ENCODE measurements around the gene SLMAP. TPM values are rescaled to one million over a fixed set of nuclear protein-coding genes. Genes with fewer than 3 reads are reported as not detected.

The SLMAP gene
- total RNA-seq, 4 donors from 2014 or later, result 81.1 to 113 (median 97.1) TPM

DNA sequence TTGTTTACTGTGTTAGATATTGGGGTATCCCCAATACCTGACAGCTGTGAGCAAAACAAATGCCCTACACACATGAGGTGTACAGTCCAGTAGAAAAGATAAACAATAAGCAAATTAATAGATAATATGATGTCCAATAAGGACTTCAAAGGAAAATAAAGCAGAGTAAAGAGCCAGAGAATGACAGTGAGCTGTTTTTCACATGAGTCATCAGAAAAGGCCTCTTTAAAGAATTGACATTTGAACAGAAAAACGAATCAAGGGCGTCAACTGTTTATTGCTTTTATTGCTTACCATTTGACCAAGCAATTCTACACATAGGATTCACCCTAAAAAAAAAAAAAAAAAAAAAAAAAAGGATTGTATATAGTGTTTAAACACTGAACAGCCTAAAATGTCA is 155.5 kb downstream of the SLMAP start:
- H3K9me3 ChIP-seq, result no peaks in the 10 kb centered on the region
- H3K27me3 ChIP-seq, result no peaks in the 10 kb centered on the region
- H3K4me1 ChIP-seq, result no peaks in the 10 kb centered on the region
- in situ Hi-C loops (cut with MboI; ENCODE audit: low sequenced_read_pairs in 4 of 4), result no loop called here
- no peak overlapping the region for H3K4me3 ChIP-seq
- intact Hi-C loops (cut with DNase I; ENCODE audit: low total_unique reads), result no loop called here
- ATAC-seq (no peak), DNase-seq (no peak)
- peak overlapping the region in 2 of 4 donors; percentile 3 to 35 for H3K27ac ChIP-seq
- TF ChIP-seq, protein P1, sequence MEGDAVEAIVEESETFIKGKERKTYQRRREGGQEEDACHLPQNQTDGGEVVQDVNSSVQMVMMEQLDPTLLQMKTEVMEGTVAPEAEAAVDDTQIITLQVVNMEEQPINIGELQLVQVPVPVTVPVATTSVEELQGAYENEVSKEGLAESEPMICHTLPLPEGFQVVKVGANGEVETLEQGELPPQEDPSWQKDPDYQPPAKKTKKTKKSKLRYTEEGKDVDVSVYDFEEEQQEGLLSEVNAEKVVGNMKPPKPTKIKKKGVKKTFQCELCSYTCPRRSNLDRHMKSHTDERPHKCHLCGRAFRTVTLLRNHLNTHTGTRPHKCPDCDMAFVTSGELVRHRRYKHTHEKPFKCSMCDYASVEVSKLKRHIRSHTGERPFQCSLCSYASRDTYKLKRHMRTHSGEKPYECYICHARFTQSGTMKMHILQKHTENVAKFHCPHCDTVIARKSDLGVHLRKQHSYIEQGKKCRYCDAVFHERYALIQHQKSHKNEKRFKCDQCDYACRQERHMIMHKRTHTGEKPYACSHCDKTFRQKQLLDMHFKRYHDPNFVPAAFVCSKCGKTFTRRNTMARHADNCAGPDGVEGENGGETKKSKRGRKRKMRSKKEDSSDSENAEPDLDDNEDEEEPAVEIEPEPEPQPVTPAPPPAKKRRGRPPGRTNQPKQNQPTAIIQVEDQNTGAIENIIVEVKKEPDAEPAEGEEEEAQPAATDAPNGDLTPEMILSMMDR (IDR thresholded peaks at IDR 0.05 in 4 of 5, conservative IDR thresholded peaks at IDR 0.05 in 1 of 5), result no peak
- TF ChIP-seq POLR2A (IDR thresholded peaks at IDR 0.05), result no peak
- peaks cover 0 to 57% of the 10 kb centered on the region in 2 donors for H3K36me3 ChIP-seq

DNA sequence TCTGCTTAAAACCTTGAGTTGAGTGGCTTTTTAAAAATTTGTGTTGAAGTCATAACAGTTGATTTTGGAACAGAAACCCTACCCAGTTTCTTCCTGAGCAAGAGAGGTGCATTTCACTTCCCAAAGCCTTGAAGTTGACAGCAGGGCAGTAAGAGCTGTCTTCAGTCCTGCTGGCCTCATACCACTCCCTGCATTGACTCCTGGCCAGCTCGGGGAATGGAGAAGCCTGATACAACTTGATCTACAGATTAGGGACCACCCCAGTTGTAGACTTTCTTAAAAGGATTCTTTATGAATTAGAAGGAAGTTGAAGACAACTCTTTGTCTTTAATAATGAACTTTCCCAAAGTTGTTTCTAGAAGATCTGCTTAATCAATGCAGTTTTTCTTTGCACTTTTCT is 161.5 kb downstream of the SLMAP start:
- peaks cover 0 to 51% of the 10 kb centered on the region in 2 donors for H3K36me3 ChIP-seq
- DNase-seq (no peak), ATAC-seq (peak in 1 of 2 donors; percentile 39)
- no peak overlapping the region for H3K4me3 ChIP-seq
- no peaks in the 10 kb centered on the region for H3K27me3 ChIP-seq
- TF ChIP-seq POLR2A (IDR thresholded peaks at IDR 0.05), result no peak
- TF ChIP-seq, protein P1 (IDR thresholded peaks at IDR 0.05 in 4 of 5, conservative IDR thresholded peaks at IDR 0.05 in 1 of 5), result no peak
- H3K27ac ChIP-seq, result peak overlapping the region in 2 of 4 donors; percentile 16 to 34
- in situ Hi-C loops (cut with MboI; ENCODE audit: low sequenced_read_pairs in 4 of 4) (no loop called here), intact Hi-C loops (cut with DNase I; ENCODE audit: low total_unique reads) (no loop called here)
- no peaks in the 10 kb centered on the region for H3K4me1 ChIP-seq
- no peaks in the 10 kb centered on the region for H3K9me3 ChIP-seq

DNA sequence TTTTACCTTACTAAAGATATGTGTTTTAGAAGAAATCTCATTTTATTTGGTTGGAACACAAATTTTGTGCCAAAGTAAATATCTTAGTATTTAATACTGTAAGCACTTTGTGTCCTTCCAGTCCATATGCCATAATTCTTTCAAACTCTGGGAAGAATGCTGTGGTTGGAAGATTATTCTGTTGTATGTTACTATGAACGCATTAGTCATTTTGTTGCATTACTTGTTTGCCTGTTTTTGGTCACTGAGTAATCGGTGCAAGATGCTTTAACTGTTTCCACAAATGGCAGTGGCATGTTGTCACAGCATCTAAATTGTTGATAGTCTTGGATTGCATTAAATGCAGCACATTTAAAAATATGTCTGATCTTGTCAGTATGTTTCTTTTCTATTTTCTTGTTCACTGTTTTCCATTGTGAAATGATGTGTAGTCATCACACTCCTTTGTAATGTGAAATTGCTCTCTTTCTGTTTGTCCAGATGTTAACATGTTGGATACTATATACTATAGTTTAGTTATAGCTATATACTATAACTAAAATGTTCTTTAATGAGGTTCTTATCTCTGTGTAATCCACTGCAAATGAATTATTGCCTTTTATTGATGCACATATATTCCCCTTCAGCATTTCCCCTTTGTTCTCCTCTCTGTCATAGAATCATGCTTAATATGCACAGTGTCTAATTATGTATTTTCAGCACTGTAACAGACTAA is 162.2 kb downstream of the SLMAP start:
- intact Hi-C loops (cut with DNase I; ENCODE audit: low total_unique reads), result no loop called here

DNA sequence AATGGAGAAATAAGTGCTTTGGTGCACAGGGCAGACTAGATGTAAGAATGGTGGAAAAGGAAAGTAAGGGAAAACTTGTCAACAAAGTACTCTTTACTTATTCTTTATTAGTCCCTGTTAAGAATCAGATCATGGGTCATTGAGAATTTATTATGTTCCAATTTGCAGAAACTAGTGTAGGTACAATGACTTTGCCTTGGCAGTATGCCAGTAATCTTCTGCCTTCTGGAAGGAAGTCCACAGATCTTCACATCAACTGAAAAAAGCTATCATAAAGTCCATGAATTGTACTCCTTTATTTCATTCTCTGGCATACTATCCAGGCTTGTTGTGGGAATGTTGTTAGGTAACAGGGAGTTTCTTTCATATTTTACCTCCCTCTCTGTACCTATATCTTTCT is 163.9 kb downstream of the SLMAP start:
- peaks cover 7 to 8% of the 10 kb centered on the region in 2 donors for H3K4me1 ChIP-seq
- H3K36me3 ChIP-seq, result peaks cover 0 to 43% of the 10 kb centered on the region in 2 donors
- no peak overlapping the region for H3K4me3 ChIP-seq
- peak overlapping the region in 3 of 4 donors; percentile 9 to 24 (median 21) for H3K27ac ChIP-seq
- in situ Hi-C loops (cut with MboI; ENCODE audit: low sequenced_read_pairs in 4 of 4), result no loop called here
- ATAC-seq (no peak), DNase-seq (no peak)
- intact Hi-C loops (cut with DNase I; ENCODE audit: low total_unique reads), result no loop called here
- TF ChIP-seq POLR2A (IDR thresholded peaks at IDR 0.05), result no peak
- H3K27me3 ChIP-seq, result no peaks in the 10 kb centered on the region
- no peaks in the 10 kb centered on the region for H3K9me3 ChIP-seq

More for the DNA sequence above, 162.2 kb downstream of the SLMAP start:
- in situ Hi-C loops (cut with MboI; ENCODE audit: low sequenced_read_pairs in 4 of 4), result no loop called here
- Histone ChIP-seq H3K4me1 (peaks cover 6 to 7% of the 10 kb centered on the region in 2 donors), H3K9me3 (no peaks in the 10 kb centered on the region), H3K4me3 (no peak overlapping the region), H3K36me3 (peaks cover 0 to 49% of the 10 kb centered on the region in 2 donors), H3K27ac (peak overlapping the region in 1 of 4 donors; percentile 16), H3K27me3 (no peaks in the 10 kb centered on the region)
- TF ChIP-seq, protein P1 (IDR thresholded peaks at IDR 0.05 in 4 of 5, conservative IDR thresholded peaks at IDR 0.05 in 1 of 5), result no peak
- no peak for TF ChIP-seq POLR2A (IDR thresholded peaks at IDR 0.05)
- DNase-seq (no peak), ATAC-seq (no peak)

DNA sequence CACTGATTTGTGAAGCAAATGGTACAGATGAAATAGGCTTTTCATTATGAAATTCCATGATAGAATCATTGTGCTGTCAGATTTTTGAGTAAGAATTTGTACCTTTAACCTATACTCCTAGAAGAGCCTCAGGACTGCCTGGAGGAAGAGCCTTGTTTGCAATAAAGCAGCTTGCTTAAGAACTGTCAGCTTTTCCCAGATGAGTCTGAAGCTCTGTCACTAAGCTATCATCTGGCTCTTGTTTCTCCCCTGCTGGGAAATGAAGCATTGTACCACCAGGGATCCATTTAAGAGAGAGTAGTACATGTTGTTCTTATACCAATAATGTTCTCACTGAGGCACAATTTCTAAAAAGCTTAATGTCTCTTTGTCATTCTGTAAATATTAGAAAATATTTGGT is 167.0 kb downstream of the SLMAP start:
- peaks cover 0 to 32% of the 10 kb centered on the region in 2 donors for H3K36me3 ChIP-seq
- no peaks in the 10 kb centered on the region for H3K9me3 ChIP-seq
- no peaks in the 10 kb centered on the region for H3K27me3 ChIP-seq
- DNase-seq, result no peak
- intact Hi-C loops (cut with DNase I; ENCODE audit: low total_unique reads) (no loop called here), in situ Hi-C loops (cut with MboI; ENCODE audit: low sequenced_read_pairs in 4 of 4) (no loop called here)
- H3K27ac ChIP-seq, result peak overlapping the region in 2 of 4 donors; percentile 29 to 35
- TF ChIP-seq, protein P1 (IDR thresholded peaks at IDR 0.05 in 4 of 5, conservative IDR thresholded peaks at IDR 0.05 in 1 of 5), result no peak
- no peak for TF ChIP-seq POLR2A (IDR thresholded peaks at IDR 0.05)
- no peak overlapping the region for H3K4me3 ChIP-seq
- ATAC-seq, result peak in 1 of 2 donors; percentile 15
- peaks cover 24 to 26% of the 10 kb centered on the region in 2 donors for H3K4me1 ChIP-seq
